ENCODE results near the gene SYK.

The SYK gene

DNA sequence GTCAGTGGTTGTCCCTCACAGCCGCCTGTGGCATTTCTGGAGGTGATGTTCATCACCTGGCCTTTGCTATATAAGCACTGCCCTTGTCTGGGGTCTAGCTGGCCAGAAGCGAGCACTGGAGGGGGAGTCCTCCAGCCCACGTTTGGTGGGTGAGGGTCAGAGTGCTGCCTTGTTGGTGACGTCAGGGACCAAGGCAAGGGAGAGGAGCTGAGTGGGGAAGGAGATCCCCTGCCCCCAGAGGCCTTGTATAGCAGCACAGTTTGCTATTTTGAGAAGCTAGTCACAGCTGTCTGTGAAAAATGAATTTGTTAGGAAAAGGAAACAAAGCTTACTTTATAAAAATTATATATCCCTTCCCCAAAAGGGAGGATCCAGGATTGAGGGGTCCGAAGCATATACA is 49.8 kb downstream of the SYK start:
- no peak for DNase-seq (ENCODE audit: low read depth)

- DNase-seq (ENCODE audit: low read depth): no peak
Observed at GRCh38 chr9:90853945-90854344, 52.3 kb downstream of the SYK start.

DNA sequence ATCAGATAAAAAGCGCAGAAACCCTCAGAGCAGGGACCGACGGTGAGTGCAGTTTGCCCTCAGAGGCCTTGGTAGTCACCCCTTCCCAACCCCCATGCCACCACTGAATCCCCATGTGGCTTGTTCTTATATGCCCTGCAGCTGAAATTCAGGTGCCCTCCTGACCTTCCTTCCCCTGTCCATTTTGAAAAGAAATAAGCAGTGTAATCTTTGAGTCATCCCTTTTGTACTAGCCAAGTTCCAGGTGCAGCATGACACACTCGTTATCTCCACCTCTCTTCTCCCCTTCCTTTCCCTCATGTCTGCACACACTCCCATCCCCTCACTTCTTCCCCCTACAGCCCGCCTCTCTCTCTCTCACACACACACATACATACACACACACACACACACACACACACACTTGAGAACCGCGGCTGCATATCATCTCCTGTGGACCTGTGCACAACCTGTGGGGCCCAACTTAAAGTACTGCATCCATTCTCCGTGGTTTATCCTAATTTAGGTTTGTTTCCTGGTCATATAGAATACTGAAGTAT is 53.1 kb downstream of the SYK start:
- DNase-seq (ENCODE audit: low read depth): no peak

- DNase-seq (ENCODE audit: low read depth): no peak
Observed at GRCh38 chr9:90855208-90855902, 53.7 kb downstream of the SYK start.

DNA sequence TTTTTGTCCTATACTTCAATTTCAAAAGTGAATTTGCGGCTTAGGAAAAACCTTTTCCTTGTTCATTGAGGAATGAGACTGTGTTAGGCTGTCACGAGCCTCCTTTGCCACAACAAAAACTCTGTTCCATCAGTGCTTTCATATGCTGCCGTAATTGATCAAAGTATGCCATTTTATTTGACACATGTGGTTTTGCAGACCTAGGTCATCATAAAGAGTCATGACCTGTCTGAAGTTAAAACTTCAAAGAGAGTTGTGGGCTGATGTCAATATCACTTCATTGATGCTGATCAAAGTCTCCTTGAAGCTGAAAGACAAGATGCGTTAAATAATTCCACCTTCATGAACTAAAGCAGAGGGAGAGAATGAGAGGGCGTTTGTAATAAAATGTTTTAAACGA is 55.5 kb downstream of the SYK start:
- no peak for DNase-seq (ENCODE audit: low read depth)

DNA sequence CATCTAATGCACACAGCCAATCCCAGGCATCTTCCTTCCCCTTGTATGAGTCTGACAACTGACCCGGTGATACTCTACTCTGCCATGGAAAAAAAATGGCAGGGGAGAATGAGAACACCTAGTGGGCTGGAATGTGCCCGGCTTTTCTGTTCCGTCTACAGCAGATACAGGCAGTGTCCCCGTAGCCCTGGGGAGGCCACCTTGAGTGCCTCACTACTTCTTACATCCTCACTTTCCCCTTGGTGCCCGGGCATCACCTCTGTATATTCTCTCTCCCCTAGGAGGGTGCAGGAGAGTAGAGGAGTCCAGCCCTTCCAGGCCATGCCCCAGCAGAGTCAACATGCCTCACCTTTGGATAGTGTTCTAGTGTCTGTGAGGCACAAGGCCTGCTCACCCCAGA is 56.2 kb downstream of the SYK start:
- no peak for DNase-seq (ENCODE audit: low read depth)

DNA sequence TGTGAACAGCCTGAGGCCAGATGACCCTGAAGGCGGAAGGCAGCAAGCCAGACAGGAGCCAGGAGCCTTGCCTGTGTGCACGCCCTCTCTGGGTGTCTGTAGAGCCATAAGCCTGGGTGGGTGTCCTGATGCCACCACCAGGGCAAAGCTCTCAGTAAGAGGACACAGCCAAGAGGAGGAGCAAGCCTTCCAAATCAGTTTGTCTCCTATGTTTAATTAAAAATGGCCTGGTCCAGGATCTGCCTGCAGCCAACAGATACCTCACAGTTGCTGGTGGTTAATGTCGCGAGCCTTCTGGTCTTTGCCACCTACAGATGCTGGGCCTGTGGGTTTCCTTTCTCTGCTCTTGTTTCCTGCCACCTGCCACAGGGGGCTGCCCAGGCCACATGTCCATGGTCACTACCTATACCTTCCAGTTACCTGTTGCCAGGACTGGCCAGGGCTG is 56.9 kb downstream of the SYK start:
- DNase-seq (ENCODE audit: low read depth): no peak

DNA sequence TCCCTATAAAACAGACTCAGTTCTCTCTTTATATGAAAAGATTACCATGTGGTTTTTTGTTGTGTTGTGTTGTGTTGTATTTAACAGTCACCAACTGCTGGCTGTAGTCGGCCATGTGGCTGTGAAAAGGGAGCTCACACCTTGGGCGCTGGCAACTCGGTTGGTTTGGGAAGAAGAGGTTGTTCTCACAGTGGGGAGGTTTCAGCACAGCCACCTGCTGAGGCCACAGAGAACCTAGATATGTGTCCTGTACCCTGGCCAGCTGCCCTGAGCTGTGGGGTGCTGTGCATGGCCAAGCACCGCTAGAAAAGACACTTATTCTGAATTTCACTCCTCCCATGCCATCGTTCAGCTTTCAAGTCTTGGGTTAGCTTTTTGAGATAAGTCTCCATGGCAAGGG is 58.8 kb downstream of the SYK start:
- DNase-seq (ENCODE audit: low read depth): no peak

- no peak for DNase-seq (ENCODE audit: low read depth)
Observed at GRCh38 chr9:90860826-90861225, 59.2 kb downstream of the SYK start.

DNA sequence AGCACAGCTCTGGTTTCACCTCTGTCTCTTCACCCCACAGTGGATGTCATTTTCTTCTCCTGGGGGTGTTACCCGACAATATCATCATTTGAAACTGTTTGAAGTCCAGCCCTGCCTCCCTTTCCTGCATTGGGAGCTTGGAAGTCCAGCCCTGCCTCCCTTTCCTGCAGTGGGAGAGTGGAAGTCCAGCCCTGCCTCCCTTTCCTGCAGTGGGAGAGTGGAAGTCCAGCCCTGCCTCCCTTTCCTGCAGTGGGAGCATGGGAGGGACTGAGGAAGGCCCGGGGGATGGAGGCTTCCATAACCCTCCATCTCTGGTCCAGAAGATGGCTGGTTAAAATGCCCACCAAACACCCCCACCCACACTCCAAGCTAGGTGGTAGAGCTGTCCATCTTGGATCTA is 59.8 kb downstream of the SYK start:
- no peak for DNase-seq (ENCODE audit: low read depth)

DNA sequence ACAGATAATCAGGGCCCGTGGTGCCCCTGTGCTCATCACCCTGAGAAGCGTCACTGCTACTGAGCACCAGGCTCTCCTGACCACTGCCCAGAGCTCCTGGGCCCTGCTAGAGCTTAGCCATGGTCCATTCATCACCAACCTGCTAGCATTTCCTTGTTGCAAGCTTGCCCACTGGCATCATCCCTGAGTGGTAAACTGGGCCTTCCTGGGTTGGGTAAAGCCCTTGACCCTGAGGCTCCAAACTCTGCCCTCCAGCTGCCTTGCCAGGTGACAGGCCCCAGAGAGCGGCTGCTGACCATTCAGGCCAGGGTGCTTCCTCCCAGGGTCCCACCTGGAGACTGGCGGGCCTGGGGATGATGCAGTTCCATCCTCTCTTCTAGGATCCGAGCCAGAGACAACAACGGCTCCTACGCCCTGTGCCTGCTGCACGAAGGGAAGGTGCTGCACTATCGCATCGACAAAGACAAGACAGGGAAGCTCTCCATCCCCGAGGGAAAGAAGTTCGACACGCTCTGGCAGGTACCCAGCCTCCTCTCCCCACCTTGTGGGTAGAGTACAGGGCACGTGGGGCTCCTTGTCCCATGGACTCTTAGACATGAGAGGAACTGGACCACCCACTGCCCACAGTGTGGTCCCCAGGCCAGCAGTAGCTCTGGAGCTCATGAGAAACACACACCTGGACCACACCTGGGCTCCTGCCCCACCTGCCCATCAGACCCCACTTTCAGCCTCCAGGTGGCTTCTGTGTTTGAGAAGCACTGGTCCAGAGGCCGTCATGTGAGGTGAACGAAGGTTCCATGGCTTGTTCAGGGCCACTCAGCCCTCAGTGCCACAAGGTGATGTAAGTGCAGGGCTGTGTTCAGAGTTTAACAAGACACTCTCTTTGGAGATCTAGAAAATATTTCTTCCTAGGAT is 60.5 kb downstream of the SYK start:
- DNase-seq (ENCODE audit: low read depth): no peak

DNA sequence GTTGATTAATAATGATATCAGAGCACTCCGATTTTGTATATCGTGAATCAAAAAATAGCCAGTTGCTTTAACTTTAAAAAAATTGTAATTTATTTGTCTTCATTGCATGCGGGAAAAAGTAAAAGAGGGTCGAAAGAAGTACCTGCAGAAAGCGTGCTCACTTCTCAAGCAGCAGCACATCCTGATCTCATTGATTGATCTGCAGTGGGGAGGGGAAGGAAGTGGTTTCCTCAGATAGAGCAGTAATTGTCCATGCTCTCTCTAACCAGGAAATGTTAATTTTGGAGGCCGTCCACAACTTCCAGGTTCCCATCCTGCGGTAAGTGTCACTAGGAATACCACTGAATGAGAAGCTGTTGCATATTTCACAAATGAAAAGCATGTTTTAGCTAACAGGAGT is 63.2 kb downstream of the SYK start:
- DNase-seq (ENCODE audit: low read depth): no peak

DNA sequence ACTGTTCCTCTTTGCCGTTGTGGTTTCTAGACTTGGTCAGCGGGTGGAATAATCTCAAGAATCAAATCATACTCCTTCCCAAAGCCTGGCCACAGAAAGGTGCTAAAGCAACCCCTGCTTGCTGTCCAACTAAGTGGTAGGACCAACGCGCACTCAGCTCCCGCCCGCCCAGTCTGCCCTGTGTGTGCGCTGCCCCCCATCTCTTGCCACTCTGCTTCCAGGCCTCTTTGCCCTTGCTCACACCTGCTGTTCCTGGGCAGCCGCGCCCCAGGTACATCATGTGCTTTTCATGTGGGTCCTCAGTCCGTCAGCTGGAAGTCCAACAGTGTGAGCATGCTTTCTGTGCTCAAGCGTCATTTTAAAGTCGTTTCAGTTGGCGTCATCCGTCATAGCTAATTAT is 65.5 kb downstream of the SYK start:
- DNase-seq (ENCODE audit: low read depth): no peak

DNA sequence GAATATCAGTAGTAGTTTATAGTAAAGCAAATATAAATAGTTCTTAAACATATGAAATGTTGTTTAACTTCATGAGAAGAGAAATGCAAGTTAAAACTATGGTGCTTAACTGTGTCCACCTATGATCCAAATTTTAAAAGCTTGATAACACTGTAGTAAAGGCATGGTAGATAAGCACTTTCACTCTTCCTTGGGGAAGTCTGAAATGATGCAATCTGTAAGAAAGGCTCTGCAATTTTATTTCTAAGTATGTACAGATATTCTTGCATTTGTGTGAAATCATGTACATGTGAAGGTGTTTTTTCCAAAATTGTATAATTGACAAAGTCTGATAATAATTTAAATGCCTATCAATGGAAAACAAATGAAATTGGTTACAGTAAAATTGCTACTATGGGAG is 66.9 kb downstream of the SYK start:
- no peak for DNase-seq (ENCODE audit: low read depth)

- DNase-seq (ENCODE audit: low read depth): no peak
Observed at GRCh38 chr9:90869361-90869760, 67.7 kb downstream of the SYK start.

- no peak for DNase-seq (ENCODE audit: low read depth)
Observed at GRCh38 chr9:90870621-90871326, 69.2 kb downstream of the SYK start.

DNA sequence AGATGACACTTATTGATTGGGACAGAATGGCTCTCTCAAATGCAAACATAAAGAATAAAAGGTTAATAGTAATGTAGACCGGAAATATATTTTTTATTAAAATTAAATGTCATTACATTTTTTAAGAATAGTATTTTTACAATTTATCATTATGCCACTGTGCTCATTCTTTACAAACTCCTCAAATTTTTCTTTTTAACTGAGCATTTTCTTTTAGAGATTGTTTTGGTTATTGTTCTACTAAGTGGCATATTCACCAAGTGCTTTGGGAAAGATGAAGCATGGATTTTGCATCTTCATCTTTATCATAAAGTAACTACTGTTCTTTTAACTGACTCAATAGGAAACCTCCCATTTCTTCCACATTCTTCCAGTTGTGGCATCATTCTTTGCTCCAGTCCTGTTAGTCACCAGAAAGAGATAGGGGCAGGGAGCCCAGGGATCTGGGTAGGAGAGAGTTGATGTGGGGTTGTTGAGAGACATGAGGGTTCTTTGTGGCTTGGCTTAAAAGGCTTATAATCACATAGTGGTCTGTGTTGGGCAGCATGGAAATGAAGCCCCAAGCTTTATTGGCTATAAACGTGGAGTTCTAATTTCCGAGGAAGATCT is 69.8 kb downstream of the SYK start:
- no peak for DNase-seq (ENCODE audit: low read depth)

DNA sequence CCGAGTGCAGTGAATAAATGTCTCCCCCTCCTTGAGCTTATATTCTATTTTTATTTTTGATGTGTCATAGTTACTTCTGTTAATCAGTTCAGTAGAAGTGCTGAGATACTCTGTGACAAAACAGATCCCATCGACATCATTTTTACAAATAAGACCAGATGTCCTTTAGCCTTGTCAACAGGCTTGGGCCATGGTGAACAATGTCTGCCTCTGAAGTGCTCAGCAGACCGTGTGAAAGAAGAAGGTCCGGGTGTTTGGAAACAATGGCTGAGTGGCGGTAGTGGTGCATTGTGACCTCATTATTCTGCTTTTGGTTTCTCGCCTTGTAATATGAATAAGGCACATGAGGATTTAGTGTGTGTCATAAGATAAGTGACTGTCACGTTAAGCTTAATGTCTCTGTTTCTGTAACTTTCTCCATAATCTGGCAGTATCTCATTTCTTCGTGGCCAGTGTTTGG is 71.2 kb downstream of the SYK start:
- DNase-seq (ENCODE audit: low read depth): no peak

- DNase-seq (ENCODE audit: low read depth): no peak
Observed at GRCh38 chr9:90873422-90873821, 71.8 kb downstream of the SYK start.

- no peak for DNase-seq (ENCODE audit: low read depth)
Observed at GRCh38 chr9:90874194-90874593, 72.6 kb downstream of the SYK start.

- no peak for DNase-seq (ENCODE audit: low read depth)
Observed at GRCh38 chr9:90878562-90878961, 76.9 kb downstream of the SYK start.

DNA sequence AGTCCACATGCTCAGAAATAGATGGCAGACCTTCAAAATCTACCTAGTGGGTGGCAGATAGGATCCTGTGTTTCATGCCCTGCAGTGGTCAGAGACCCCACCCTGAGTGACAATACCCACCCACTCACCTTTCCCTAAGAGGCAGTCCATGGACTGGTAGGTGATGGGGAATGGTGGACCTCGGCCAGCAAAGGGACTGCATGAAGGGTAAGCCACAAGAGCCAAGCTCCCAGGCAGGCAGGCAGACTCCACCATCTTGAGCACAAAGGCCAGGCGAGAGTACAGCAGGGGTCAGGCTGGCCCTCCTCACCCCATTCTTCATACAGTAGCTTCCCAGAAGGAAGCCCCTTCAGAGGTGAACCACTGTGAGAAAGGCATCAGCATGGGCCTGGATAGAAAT is 78.4 kb downstream of the SYK start:
- no peak for DNase-seq (ENCODE audit: low read depth)
